Kidney epithelial cell (primary cell): ENCODE results near the gene PRRT3. TPM values are rescaled to one million over a fixed set of nuclear protein-coding genes. Genes with fewer than 3 reads are reported as not detected.
"Not testable (repeated sequence)": the region's sequence is repeated elsewhere in the genome, so short reads cannot be mapped to it uniquely, and the experiment has no call there.

Experiments
- DNase-seq: peaks from one replicate; pipeline ENCODE4 v3.0.0-alpha.2; 2010; ENCODE audit warnings: low read depth
- H3K27me3 ChIP-seq: 2 replicates; pipeline ENCODE4 v1.6.0; 2011; ENCODE audit warnings: low read length; ENCODE audit not compliant: control insufficient read depth, insufficient read depth
- H3K36me3 ChIP-seq: 2 replicates; pipeline ENCODE4 v1.5.1; 2011; ENCODE audit warnings: low read length; ENCODE audit not compliant: control insufficient read depth, insufficient read depth
- H3K4me3 ChIP-seq: 2 replicates; pipeline ENCODE4 v1.5.1; 2011; ENCODE audit warnings: low read depth, mild to moderate bottlenecking, control low read depth, low read length
- CTCF ChIP-seq: IDR thresholded peaks from 2 replicates; pipeline ENCODE4 v1.5.1; 2011; ENCODE audit warnings: mild to moderate bottlenecking, moderate library complexity, low read length, control low read depth, inconsistent platforms; ENCODE audit not compliant: insufficient read depth, poor library complexity, severe bottlenecking
- total RNA-seq: library from RNA; depleted of rRNA; stranded (reverse); fragments of >200 nt; gene quantifications from 2 replicates; pipeline ENCODE4 v1.2.3, GENCODE V29; 2015

The PRRT3 gene
- total RNA-seq, 1 donor from 2014 or later, result 2.1 TPM

DNA sequence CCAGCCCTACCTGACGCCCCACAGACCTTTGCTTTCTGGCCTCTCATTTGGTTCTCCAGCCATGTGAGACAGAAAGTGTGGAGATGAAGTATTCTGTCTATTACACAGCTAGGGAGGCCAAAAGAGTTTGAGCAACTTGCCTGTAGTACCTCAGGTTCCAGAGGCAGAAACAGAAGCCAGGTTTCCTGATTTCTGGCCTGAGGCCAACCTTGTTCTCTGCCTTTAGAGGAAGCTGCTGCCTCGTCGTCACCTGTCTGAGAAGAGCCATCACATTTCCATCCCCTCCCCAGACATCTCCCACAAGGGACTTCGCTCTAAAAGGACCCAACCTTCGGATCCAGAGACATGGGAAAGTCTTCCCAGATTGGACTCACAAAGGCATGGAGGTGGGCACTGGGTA, 45.7 kb downstream of the PRRT3 start:
- Histone ChIP-seq H3K36me3 (no peaks in the 10 kb centered on the region), H3K27me3 (no peaks in the 10 kb centered on the region), H3K4me3 (no peak overlapping the region)
- TF ChIP-seq CTCF, result no peak
- DNase-seq, result no peak

DNA sequence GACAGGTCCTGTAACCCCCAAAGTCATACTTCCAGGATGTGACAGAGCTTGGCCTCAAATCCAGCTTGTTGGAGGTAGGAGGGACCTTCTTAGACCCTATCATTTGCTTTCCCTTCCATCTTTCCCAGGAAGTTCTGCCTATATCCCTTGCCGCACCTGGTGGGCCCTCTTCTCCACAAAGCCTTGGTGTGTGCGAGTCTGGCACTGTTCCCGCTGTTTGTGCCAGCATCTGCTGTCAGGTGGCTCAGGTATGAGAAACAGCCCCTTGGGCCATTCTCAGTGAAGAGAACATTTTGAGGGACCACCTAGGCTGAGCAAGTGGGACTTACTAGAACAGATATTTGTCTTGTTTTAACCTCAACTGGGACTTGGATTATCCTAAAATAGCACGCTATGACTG, 48.3 kb downstream of the PRRT3 start:
- no peak overlapping the region for H3K4me3 ChIP-seq
- TF ChIP-seq CTCF, result no peak
- H3K36me3 ChIP-seq, result no peaks in the 10 kb centered on the region
- no peak for DNase-seq
- H3K27me3 ChIP-seq, result no peaks in the 10 kb centered on the region

- H3K27me3 ChIP-seq, result no peaks in the 10 kb centered on the region
- no peak for DNase-seq
- no peak for TF ChIP-seq CTCF
- peak overlapping the region; percentile 7 for H3K4me3 ChIP-seq
- no peaks in the 10 kb centered on the region for H3K36me3 ChIP-seq
These were observed 49.0 kb downstream of the PRRT3 start for GRCh38 chr3:9903238-9903624.

GRCh38 chr3:9902372-9903237, 49.6 kb downstream of the PRRT3 start, which contains the start of gene IL17RE:
Gene IL17RE, plus strand, starts transcription at chr3:9902848. Its CDS starts 85 bp downstream, at chr3:9902933.
- no peak for DNase-seq
- Histone ChIP-seq H3K36me3 (no peaks in the 10 kb centered on the region), H3K4me3 (peak within 1 kb of the TSS; percentile 7), H3K27me3 (no peaks in the 10 kb centered on the region)
- TF ChIP-seq CTCF, result no peak

- no peak overlapping the region for H3K4me3 ChIP-seq
- no peaks in the 10 kb centered on the region for H3K27me3 ChIP-seq
- no peaks in the 10 kb centered on the region for H3K36me3 ChIP-seq
- DNase-seq, result no peak
- no peak for TF ChIP-seq CTCF
These were observed 50.2 kb downstream of the PRRT3 start for GRCh38 chr3:9901967-9902366.

- DNase-seq, H3K4me3 ChIP-seq, H3K27me3 ChIP-seq, H3K36me3 ChIP-seq: not testable (repeated sequence)
These were observed 51.2 kb downstream of the PRRT3 start for GRCh38 chr3:9900965-9901415.
